ENCODE data around the gene ZNF18. TPM values are rescaled to one million over a fixed set of nuclear protein-coding genes. Genes with fewer than 3 reads are reported as not detected.
A peak's percentile ranks its signal among the peaks of the same experiment; 100 is the strongest.
"Not testable (repeated sequence)": the region's sequence is repeated elsewhere in the genome, so short reads cannot be mapped to it uniquely, and the experiment has no call there.

The ZNF18 gene
- total and polyA plus RNA-seq, 2 donors (not counting 3 experiments of a cell fraction or from before 2014, with no cell fraction given), result 2.3 to 5.8 TPM

GRCh38 chr17:11980813-11981212 lies 16.5 kb downstream of the ZNF18 start:
- no TSS peak for BruUV-seq (replicated peaks)
- Histone ChIP-seq H3K36me3 (ENCODE audit: control insufficient read depth in 2 of 2, extremely low read depth in 1 of 2, insufficient read depth in 2 of 2, low read length in 2 of 2) (peaks cover 7 to 17% of the 10 kb centered on the region in 2 experiments), H3K9ac (replicated peaks; ENCODE audit: extremely low read depth, insufficient read depth, low read length) (no peak overlapping the region), H4K20me1 (replicated peaks; ENCODE audit: control insufficient read depth, extremely low read depth, insufficient read depth, low read length) (no peaks in the 10 kb centered on the region), H3K4me1 (ENCODE audit: control insufficient read depth, extremely low read depth, insufficient read depth, low read length) (no peaks in the 10 kb centered on the region), H3K27me3 (ENCODE audit: control insufficient read depth in 2 of 2, insufficient read depth in 2 of 2, low read length in 2 of 2) (no peaks in the 10 kb centered on the region), H3K9me1 (replicated peaks; ENCODE audit: control insufficient read depth, extremely low read depth, insufficient read depth, low read length) (no peaks in the 10 kb centered on the region), H3K4me2 (ENCODE audit: insufficient read depth, low read length) (no peak overlapping the region), H2AFZ (ENCODE audit: low read depth, low read length) (no peak overlapping the region), H3K4me3 (replicated peaks in 1 of 3; ENCODE audit: insufficient read depth in 1 of 3, low read depth in 1 of 3, low read length in 3 of 3) (no peak overlapping the region), H3K9me3 (replicated peaks; ENCODE audit: control insufficient read depth, insufficient read depth, low read length) (no peaks in the 10 kb centered on the region), H3K27ac (ENCODE audit: insufficient read depth, low read depth, low read length) (no peak overlapping the region), H3K79me2 (ENCODE audit: control insufficient read depth, insufficient read depth, low read length) (no peaks in the 10 kb centered on the region)
- dilution Hi-C loops (cut with MboI; ENCODE audit: extremely low pct_ligation_motif_present, low sequenced_read_pairs) (no loop called here), intact Hi-C loops (cut with micrococcal nuclease) (loop anchor here (10.0 kb wide), 3 partner anchors 836 to 1336 kb away; partner anchors contain the start of gene TMEM220)
- peak; percentile 4 to 11 for TF ChIP-seq CTCF (IDR thresholded peaks at IDR 0.05; ENCODE audit: extremely low read depth in 1 of 2, insufficient read depth in 1 of 2, low read depth in 1 of 2, low read length in 2 of 2)
- TF ChIP-seq EZH2 (IDR thresholded peaks at IDR 0.05; ENCODE audit: borderline replicate concordance, low read depth, low read length, severe bottlenecking), result no peak
- no peak for DNase-seq (ENCODE audit: low read depth, low spot score)
- peak; percentile 18 for FAIRE-seq
- CTCF ChIA-PET, result interaction anchor here (1.4 to 2.6 kb wide), 6 partner anchors 10 to 1334 kb away, joined by 5 to 16 read pairs (median 6); partner anchors contain the start of gene ZNF18
- POLR2A ChIA-PET, result no interaction called here

- no TSS peak for BruUV-seq (replicated peaks)
- H3K27ac ChIP-seq (ENCODE audit: insufficient read depth, low read depth, low read length), result no peak overlapping the region
- no peak overlapping the region for H3K9ac ChIP-seq (replicated peaks; ENCODE audit: extremely low read depth, insufficient read depth, low read length)
- ChIA-PET CTCF (interaction anchor here (1.4 to 2.6 kb wide), 5 partner anchors 12 to 1333 kb away, joined by 5 to 16 read pairs (median 6); no protein-coding TSS in a partner anchor), POLR2A (no interaction called here)
- H3K9me3 ChIP-seq (replicated peaks; ENCODE audit: control insufficient read depth, insufficient read depth, low read length), result no peaks in the 10 kb centered on the region
- H3K4me1 ChIP-seq (ENCODE audit: control insufficient read depth, extremely low read depth, insufficient read depth, low read length), result no peaks in the 10 kb centered on the region
- no peaks in the 10 kb centered on the region for H4K20me1 ChIP-seq (replicated peaks; ENCODE audit: control insufficient read depth, extremely low read depth, insufficient read depth, low read length)
- DNase-seq (ENCODE audit: low read depth, low spot score), result no peak
- TF ChIP-seq CTCF (IDR thresholded peaks at IDR 0.05; ENCODE audit: extremely low read depth in 1 of 2, insufficient read depth in 1 of 2, low read depth in 1 of 2, low read length in 2 of 2) (no peak), JUN (IDR thresholded peaks at IDR 0.05; ENCODE audit: borderline replicate concordance, insufficient read depth, insufficient read length, low read depth) (no peak), GATA2 (IDR thresholded peaks at IDR 0.05; ENCODE audit: insufficient read depth, insufficient read length, low read depth, low read length) (no peak)
- H2AFZ ChIP-seq (ENCODE audit: low read depth, low read length), result no peak overlapping the region
- no peaks in the 10 kb centered on the region for H3K27me3 ChIP-seq (ENCODE audit: control insufficient read depth in 2 of 2, insufficient read depth in 2 of 2, low read length in 2 of 2)
- intact Hi-C loops (cut with micrococcal nuclease), result loop anchor here (10.0 kb wide), 3 partner anchors 835 to 1335 kb away; partner anchors contain the start of gene TMEM220
- peaks cover 7 to 17% of the 10 kb centered on the region in 2 experiments for H3K36me3 ChIP-seq (ENCODE audit: control insufficient read depth in 2 of 2, extremely low read depth in 1 of 2, insufficient read depth in 2 of 2, low read length in 2 of 2)
- no peaks in the 10 kb centered on the region for H3K9me1 ChIP-seq (replicated peaks; ENCODE audit: control insufficient read depth, extremely low read depth, insufficient read depth, low read length)
- FAIRE-seq, result no peak
- no peak overlapping the region for H3K4me2 ChIP-seq (ENCODE audit: insufficient read depth, low read length)
- dilution Hi-C loops (cut with MboI; ENCODE audit: extremely low pct_ligation_motif_present, low sequenced_read_pairs), result no loop called here
- H3K4me3 ChIP-seq (replicated peaks in 1 of 3; ENCODE audit: insufficient read depth in 1 of 3, low read depth in 1 of 3, low read length in 3 of 3), result no peak overlapping the region
- H3K79me2 ChIP-seq (ENCODE audit: control insufficient read depth, insufficient read depth, low read length), result no peaks in the 10 kb centered on the region
Observed at GRCh38 chr17:11979795-11980194, 17.5 kb downstream of the ZNF18 start.

- BruUV-seq (replicated peaks); H3K9me1 ChIP-seq (replicated peaks; ENCODE audit: control insufficient read depth, extremely low read depth, insufficient read depth, low read length); H3K4me1 ChIP-seq (ENCODE audit: control insufficient read depth, extremely low read depth, insufficient read depth, low read length); H3K9ac ChIP-seq (replicated peaks; ENCODE audit: extremely low read depth, insufficient read depth, low read length); CTCF ChIA-PET; intact Hi-C loops (cut with micrococcal nuclease); H3K79me2 ChIP-seq (ENCODE audit: control insufficient read depth, insufficient read depth, low read length); H4K20me1 ChIP-seq (replicated peaks; ENCODE audit: control insufficient read depth, extremely low read depth, insufficient read depth, low read length); H3K27ac ChIP-seq (ENCODE audit: insufficient read depth, low read depth, low read length); FAIRE-seq; H3K4me2 ChIP-seq (ENCODE audit: insufficient read depth, low read length); H3K9me3 ChIP-seq (replicated peaks; ENCODE audit: control insufficient read depth, insufficient read depth, low read length); H3K4me3 ChIP-seq (replicated peaks in 1 of 3; ENCODE audit: insufficient read depth in 1 of 3, low read depth in 1 of 3, low read length in 3 of 3); H2AFZ ChIP-seq (ENCODE audit: low read depth, low read length); POLR2A ChIA-PET; H3K27me3 ChIP-seq (ENCODE audit: control insufficient read depth in 2 of 2, insufficient read depth in 2 of 2, low read length in 2 of 2); H3K36me3 ChIP-seq (ENCODE audit: control insufficient read depth in 2 of 2, extremely low read depth in 1 of 2, insufficient read depth in 2 of 2, low read length in 2 of 2); DNase-seq (ENCODE audit: low read depth, low spot score); dilution Hi-C loops (cut with MboI; ENCODE audit: extremely low pct_ligation_motif_present, low sequenced_read_pairs): not testable (repeated sequence)
Observed at GRCh38 chr17:11972741-11973140, 24.5 kb downstream of the ZNF18 start.
